Measurements from ENCODE around the gene GNG2. TPM values are rescaled to one million over a fixed set of nuclear protein-coding genes. Genes with fewer than 3 reads are reported as not detected.

Gene GNG2
- total and polyA plus RNA-seq, 9 of the 15 experiments (the other 6 are each of a cell fraction or from before 2014, with no cell fraction given): 0.18 TPM; not detected in 8

GRCh38 chr14:51834240-51834639 lies 26.2 kb upstream of the GNG2 start (continued):
- TF ChIP-seq ZHX1 (conservative IDR thresholded peaks at IDR 0.05; ENCODE audit: low read length): no peak
- no peak for TF ChIP-seq KLF16 (IDR thresholded peaks at IDR 0.05)

GRCh38 chr14:51836417-51836816 lies 24.0 kb upstream of the GNG2 start:
- no TSS peak for BruUV-seq (replicated peaks)
- H3K9ac ChIP-seq (ENCODE audit: insufficient read depth in 1 of 2, low read depth in 2 of 2, low read length in 2 of 2): no peak overlapping the region
- TF ChIP-seq RBFOX2 (IDR thresholded peaks at IDR 0.05; ENCODE audit: low read depth, low read length): no peak
- TF ChIP-seq ELF4 (CRISPR knock-in tag; IDR thresholded peaks at IDR 0.05): no peak
- TF ChIP-seq HEY1 (CRISPR knock-in tag; IDR thresholded peaks at IDR 0.05; ENCODE audit: borderline replicate concordance): no peak
- TF ChIP-seq TEAD2 (tag; IDR thresholded peaks at IDR 0.05): no peak
- no peak for TF ChIP-seq ZBTB8A (IDR thresholded peaks at IDR 0.05; ENCODE audit: partially characterized antibody)
- no peak for TF ChIP-seq CBX8 (IDR thresholded peaks at IDR 0.05; ENCODE audit: borderline replicate concordance, extremely low read depth, low read depth, low read length, poor library complexity, severe bottlenecking)
- TF ChIP-seq ZBTB7A (IDR thresholded peaks at IDR 0.05; ENCODE audit: borderline replicate concordance, control insufficient read depth, low read depth, low read length): no peak
- TF ChIP-seq ZC3H11A (IDR thresholded peaks at IDR 0.05; ENCODE audit: low read depth, low read length): no peak
- TF ChIP-seq SREBF2 (CRISPR knock-in tag; IDR thresholded peaks at IDR 0.05): no peak
- TF ChIP-seq ZNF316 (IDR thresholded peaks at IDR 0.05): no peak
- TF ChIP-seq ZNF232 (CRISPR knock-in tag; IDR thresholded peaks at IDR 0.05): no peak
- no peak for TF ChIP-seq TEAD1 (CRISPR knock-in tag; IDR thresholded peaks at IDR 0.05)
- TF ChIP-seq SRSF1 (IDR thresholded peaks at IDR 0.05; ENCODE audit: low read depth, low read length): no peak
- no peak for TF ChIP-seq MTA2 (IDR thresholded peaks at IDR 0.05; ENCODE audit: low read depth)
- TF ChIP-seq C11orf30 (IDR thresholded peaks at IDR 0.05; ENCODE audit: low read depth): no peak
- no peak for TF ChIP-seq ZNF717 (CRISPR knock-in tag; IDR thresholded peaks at IDR 0.05)
- ChIA-PET CTCF (ENCODE audit: low intra/inter-chr PET ratio) (no interaction called here), POLR2A (no interaction called here)
- DNase-seq (ENCODE audit: extremely low read depth in 1 of 4, low spot score in 3 of 4) (no peak), FAIRE-seq (no peak), ATAC-seq (no peak)
- H3K9me3 ChIP-seq (replicated peaks; ENCODE audit: control insufficient read depth, insufficient read depth, low read depth, low read length): no peaks in the 10 kb centered on the region
- no peaks in the 10 kb centered on the region for H3K9me1 ChIP-seq (ENCODE audit: control insufficient read depth, insufficient read depth, low read length)
- no peaks in the 10 kb centered on the region for H3K27me3 ChIP-seq (ENCODE audit: control insufficient read depth in 2 of 2, insufficient read depth in 2 of 2, low read length in 2 of 2)
- in situ Hi-C loops (cut with MboI) (no loop called here), intact Hi-C loops (cut with micrococcal nuclease) (no loop called here)
- H3K4me1 ChIP-seq (replicated peaks in 1 of 2; ENCODE audit: control insufficient read depth in 2 of 2, insufficient read depth in 2 of 2, low read length in 2 of 2): no peaks in the 10 kb centered on the region
- H3K4me3 ChIP-seq: no peak overlapping the region
- no peaks in the 10 kb centered on the region for H4K20me1 ChIP-seq (replicated peaks; ENCODE audit: control insufficient read depth, insufficient read depth, low read length)
- no peak overlapping the region for H3K27ac ChIP-seq (ENCODE audit: extremely low read depth, low read depth, low read length)
- no peaks in the 10 kb centered on the region for H3K79me2 ChIP-seq (ENCODE audit: control insufficient read depth, insufficient read depth, low read length)
- no peak overlapping the region for H2AFZ ChIP-seq (ENCODE audit: low read depth, low read length)
- no peaks in the 10 kb centered on the region for H3K36me3 ChIP-seq (ENCODE audit: control insufficient read depth, insufficient read depth, low read length)
- H3K4me2 ChIP-seq (ENCODE audit: insufficient read depth, low read length): no peak overlapping the region
